GM12865 (cell line): ENCODE data around the gene SSH2.

Source experiments
- DNase-seq: peaks from one replicate; pipeline ENCODE4 v3.0.0; 2010; ENCODE audit warnings: low read depth
- H3K4me3 ChIP-seq: 2 replicates; pipeline ENCODE4 v1.5.1; 2011; ENCODE audit warnings: mild to moderate bottlenecking, low read depth, low read length, control low read depth
- CTCF ChIP-seq: IDR thresholded peaks from 2 replicates; pipeline ENCODE4 v1.5.1; 2011; ENCODE audit warnings: low read length, control low read depth, low read depth, inconsistent platforms; ENCODE audit not compliant: insufficient read depth; ENCODE audit errors: missing control alignments

SSH2 gene

GRCh38 chr17:29846298-29846697 lies 83.7 kb downstream of the SSH2 start:
- no peak for DNase-seq
- no peak overlapping the region for H3K4me3 ChIP-seq
- no peak for TF ChIP-seq CTCF

GRCh38 chr17:29844339-29845048 lies 85.5 kb downstream of the SSH2 start:
- no peak for DNase-seq
- TF ChIP-seq CTCF, result no peak
- no peak overlapping the region for H3K4me3 ChIP-seq

GRCh38 chr17:29840884-29841283 lies 89.1 kb downstream of the SSH2 start:
- TF ChIP-seq CTCF, result no peak
- no peak for DNase-seq
- no peak overlapping the region for H3K4me3 ChIP-seq

- no peak for DNase-seq
- TF ChIP-seq CTCF, result no peak
- no peak overlapping the region for H3K4me3 ChIP-seq
These were observed 90.4 kb downstream of the SSH2 start for GRCh38 chr17:29839656-29840055.

GRCh38 chr17:29838961-29839360 lies 91.1 kb downstream of the SSH2 start:
- no peak overlapping the region for H3K4me3 ChIP-seq
- TF ChIP-seq CTCF, result no peak
- DNase-seq, result no peak

- H3K4me3 ChIP-seq, result no peak overlapping the region
- no peak for DNase-seq
- no peak for TF ChIP-seq CTCF
These were observed 92.5 kb downstream of the SSH2 start for GRCh38 chr17:29837531-29837930.

GRCh38 chr17:29836643-29837042 lies 93.4 kb downstream of the SSH2 start:
- H3K4me3 ChIP-seq, result no peak overlapping the region
- no peak for TF ChIP-seq CTCF
- DNase-seq, result no peak
